Bronchial epithelial cell (primary cell): ENCODE measurements around the gene POFUT1. TPM values are rescaled to one million over a fixed set of nuclear protein-coding genes. Genes with fewer than 3 reads are reported as not detected.

Source experiments
- DNase-seq: peaks from one replicate; pipeline ENCODE4 v3.0.0-alpha.2; 2010; ENCODE audit warnings: low read depth
- FAIRE-seq: peaks from 2 replicates; lab custom pipeline; 2011; peaks lifted over from hg19 to GRCh38; lab: Jason Lieb, UNC
- H3K27me3 ChIP-seq: 2 replicates; pipeline ENCODE4 v1.5.1; 2011; ENCODE audit warnings: low read length; ENCODE audit not compliant: control insufficient read depth, insufficient read depth
- H3K36me3 ChIP-seq: 2 replicates; pipeline ENCODE4 v1.5.1; 2011; ENCODE audit warnings: low read length; ENCODE audit not compliant: control insufficient read depth, insufficient read depth
- H3K4me3 ChIP-seq: 2 replicates; pipeline ENCODE4 v1.5.1; 2011; ENCODE audit warnings: mild to moderate bottlenecking, low read depth, low read length, control low read depth
- total RNA-seq: library from RNA; depleted of rRNA; stranded (reverse); fragments of >200 nt; gene quantifications from 2 replicates; pipeline ENCODE4 v1.2.1, GENCODE V29; 2014
- TF ChIP-seq, protein P1 (sequence below): IDR thresholded peaks from 2 replicates; pipeline ENCODE4 v1.5.1; 2011; ENCODE audit warnings: mild to moderate bottlenecking, moderate library complexity, low read length, control low read depth, inconsistent platforms; ENCODE audit not compliant: insufficient read depth, severe bottlenecking

POFUT1 gene
- total RNA-seq, 1 donor from 2014 or later, result 27.6 TPM

GRCh38 chr20:32285621-32286371, 78.1 kb downstream of the POFUT1 start:
- DNase-seq, result no peak
- no peaks in the 10 kb centered on the region for H3K36me3 ChIP-seq
- TF ChIP-seq, protein P1, sequence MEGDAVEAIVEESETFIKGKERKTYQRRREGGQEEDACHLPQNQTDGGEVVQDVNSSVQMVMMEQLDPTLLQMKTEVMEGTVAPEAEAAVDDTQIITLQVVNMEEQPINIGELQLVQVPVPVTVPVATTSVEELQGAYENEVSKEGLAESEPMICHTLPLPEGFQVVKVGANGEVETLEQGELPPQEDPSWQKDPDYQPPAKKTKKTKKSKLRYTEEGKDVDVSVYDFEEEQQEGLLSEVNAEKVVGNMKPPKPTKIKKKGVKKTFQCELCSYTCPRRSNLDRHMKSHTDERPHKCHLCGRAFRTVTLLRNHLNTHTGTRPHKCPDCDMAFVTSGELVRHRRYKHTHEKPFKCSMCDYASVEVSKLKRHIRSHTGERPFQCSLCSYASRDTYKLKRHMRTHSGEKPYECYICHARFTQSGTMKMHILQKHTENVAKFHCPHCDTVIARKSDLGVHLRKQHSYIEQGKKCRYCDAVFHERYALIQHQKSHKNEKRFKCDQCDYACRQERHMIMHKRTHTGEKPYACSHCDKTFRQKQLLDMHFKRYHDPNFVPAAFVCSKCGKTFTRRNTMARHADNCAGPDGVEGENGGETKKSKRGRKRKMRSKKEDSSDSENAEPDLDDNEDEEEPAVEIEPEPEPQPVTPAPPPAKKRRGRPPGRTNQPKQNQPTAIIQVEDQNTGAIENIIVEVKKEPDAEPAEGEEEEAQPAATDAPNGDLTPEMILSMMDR, result no peak
- FAIRE-seq, result no peak
- H3K4me3 ChIP-seq, result no peak overlapping the region
- H3K27me3 ChIP-seq, result no peaks in the 10 kb centered on the region

DNA sequence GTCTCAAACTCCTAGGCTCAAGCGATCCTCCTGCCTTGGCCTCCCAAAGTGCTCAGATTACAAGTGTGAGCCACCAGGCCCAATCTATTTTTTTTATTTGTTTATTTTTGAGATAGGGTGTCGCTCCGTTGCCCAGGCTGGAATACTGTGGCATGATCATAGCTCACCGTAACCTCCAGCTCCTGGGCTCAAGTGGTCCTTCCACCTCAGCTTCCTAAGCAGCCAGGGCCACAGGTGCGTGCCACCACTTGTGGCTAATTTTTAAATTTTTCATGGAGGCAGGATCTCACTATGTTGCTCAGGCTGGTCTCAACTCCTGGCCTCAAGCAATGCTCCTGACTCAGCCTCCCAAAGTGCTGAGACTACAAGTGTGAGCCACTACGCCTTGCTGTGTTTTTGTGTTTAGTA, 79.6 kb downstream of the POFUT1 start:
- FAIRE-seq (no peak), DNase-seq (no peak)
- Histone ChIP-seq H3K36me3 (no peaks in the 10 kb centered on the region), H3K27me3 (no peaks in the 10 kb centered on the region), H3K4me3 (no peak overlapping the region)
- TF ChIP-seq, protein P1, result no peak

Other genes starting within 250 kb of the POFUT1 start
- gene XKR7, start 239.7 kb upstream of the POFUT1 start, total RNA-seq, result not detected in 2 replicates
- gene CCM2L, start 197.4 kb upstream of the POFUT1 start, total RNA-seq, result not detected in 2 replicates
- under 0.01 and 0.13 TPM in 2 replicates for gene HCK, start 155.6 kb upstream of the POFUT1 start, total RNA-seq
- 19.0 and 22.0 TPM in 2 replicates for gene TM9SF4, start 98.2 kb upstream of the POFUT1 start, total RNA-seq
- 2.6 and 3.8 TPM in 2 replicates for gene PLAGL2, start 137 bp upstream of the POFUT1 start, total RNA-seq
- gene KIF3B, start 69.8 kb downstream of the POFUT1 start, total RNA-seq, result 11.1 and 16.0 TPM in 2 replicates
- 13.8 and 17.6 TPM in 2 replicates for gene ASXL1, start 150.5 kb downstream of the POFUT1 start, total RNA-seq